Measurements from ENCODE around the gene SLF1. TPM values are rescaled to one million over a fixed set of nuclear protein-coding genes. Genes with fewer than 3 reads are reported as not detected.

The SLF1 gene
- total and polyA plus RNA-seq, 4 experiments from 2014 or later: 4.3 to 16.5 (median 13.2) TPM

GRCh38 chr5:94740286-94740685, 121.8 kb downstream of the SLF1 start:
- Mint-ChIP-seq H3K4me1 (no peaks in the 10 kb centered on the region), H3K27ac (no peak overlapping the region), H3K4me3 (no peak overlapping the region), H3K27me3 (peaks cover 0 to 3% of the 10 kb centered on the region in 2 donors), H3K36me3 (no peaks in the 10 kb centered on the region), H3K9me3 (no peaks in the 10 kb centered on the region)
- H3K36me3 ChIP-seq (ENCODE audit: insufficient read depth, low read length): no peaks in the 10 kb centered on the region
- intact Hi-C loops (cut with micrococcal nuclease): no loop called here
- POLR2A ChIA-PET (ENCODE audit: partially characterized antibody): no interaction called here
- H3K27me3 ChIP-seq (ENCODE audit: insufficient read depth, low read length): no peaks in the 10 kb centered on the region
- no peak for DNase-seq
- H3K4me3 ChIP-seq (ENCODE audit: low read length in 2 of 2): no peak overlapping the region
- no peak overlapping the region for H3K27ac ChIP-seq (ENCODE audit: low read depth, low read length)
- CTCF ChIA-PET (ENCODE audit: partially characterized antibody): no interaction called here
- no peaks in the 10 kb centered on the region for H3K9me3 ChIP-seq (ENCODE audit: control insufficient read depth in 1 of 2, low read length in 2 of 2)
- no peaks in the 10 kb centered on the region for H3K4me1 ChIP-seq (ENCODE audit: insufficient read depth, low read length)

GRCh38 chr5:94742852-94743251, 124.4 kb downstream of the SLF1 start:
- POLR2A ChIA-PET (ENCODE audit: partially characterized antibody): no interaction called here
- H3K27me3 Mint-ChIP-seq: peaks cover 0 to 3% of the 10 kb centered on the region in 2 donors

GRCh38 chr5:94744906-94745305, 126.4 kb downstream of the SLF1 start:
- H3K4me3 Mint-ChIP-seq: no peak overlapping the region
- Histone ChIP-seq H3K36me3 (ENCODE audit: insufficient read depth, low read length) (no peaks in the 10 kb centered on the region), H3K27me3 (ENCODE audit: insufficient read depth, low read length) (no peaks in the 10 kb centered on the region), H3K4me3 (ENCODE audit: low read length in 2 of 2) (no peak overlapping the region), H3K4me1 (ENCODE audit: insufficient read depth, low read length) (no peaks in the 10 kb centered on the region), H3K9me3 (ENCODE audit: control insufficient read depth in 1 of 2, low read length in 2 of 2) (no peaks in the 10 kb centered on the region), H3K27ac (ENCODE audit: low read depth, low read length) (no peak overlapping the region)
- no peaks in the 10 kb centered on the region for H3K36me3 Mint-ChIP-seq
- intact Hi-C loops (cut with micrococcal nuclease): no loop called here
- DNase-seq: no peak
- ChIA-PET POLR2A (ENCODE audit: partially characterized antibody) (no interaction called here), CTCF (ENCODE audit: partially characterized antibody) (interaction anchor here (1.0 kb wide), 1 partner anchor 220 kb away, joined by 3 read pairs; no protein-coding TSS in a partner anchor)
- H3K9me3 Mint-ChIP-seq: no peaks in the 10 kb centered on the region
- H3K27ac Mint-ChIP-seq: no peak overlapping the region
- peaks cover 0 to 3% of the 10 kb centered on the region in 2 donors for H3K27me3 Mint-ChIP-seq
- H3K4me1 Mint-ChIP-seq: no peaks in the 10 kb centered on the region

More at GRCh38 chr5:94742852-94743251, 124.4 kb downstream of the SLF1 start:
- no peak for DNase-seq
- H3K9me3 Mint-ChIP-seq: no peaks in the 10 kb centered on the region
- H3K4me1 Mint-ChIP-seq: no peaks in the 10 kb centered on the region
- H3K36me3 Mint-ChIP-seq: no peaks in the 10 kb centered on the region
- Histone ChIP-seq H3K4me3 (ENCODE audit: low read length in 2 of 2) (no peak overlapping the region), H3K27ac (ENCODE audit: low read depth, low read length) (no peak overlapping the region), H3K27me3 (ENCODE audit: insufficient read depth, low read length) (no peaks in the 10 kb centered on the region), H3K9me3 (ENCODE audit: control insufficient read depth in 1 of 2, low read length in 2 of 2) (no peaks in the 10 kb centered on the region), H3K36me3 (ENCODE audit: insufficient read depth, low read length) (no peaks in the 10 kb centered on the region), H3K4me1 (ENCODE audit: insufficient read depth, low read length) (no peaks in the 10 kb centered on the region)
- no peak overlapping the region for H3K27ac Mint-ChIP-seq
- intact Hi-C loops (cut with micrococcal nuclease): no loop called here
- H3K4me3 Mint-ChIP-seq: no peak overlapping the region
- CTCF ChIA-PET (ENCODE audit: partially characterized antibody): interaction anchor here (1.0 kb wide), 1 partner anchor 20 kb away, joined by 3 read pairs; no protein-coding TSS in a partner anchor

GRCh38 chr5:94745786-94746730, 127.6 kb downstream of the SLF1 start:
- intact Hi-C loops (cut with micrococcal nuclease): no loop called here
- Mint-ChIP-seq H3K36me3 (no peaks in the 10 kb centered on the region), H3K9me3 (no peaks in the 10 kb centered on the region), H3K27ac (no peak overlapping the region), H3K4me1 (no peaks in the 10 kb centered on the region), H3K27me3 (peaks cover 0 to 3% of the 10 kb centered on the region in 2 donors), H3K4me3 (no peak overlapping the region)
- H3K4me1 ChIP-seq (ENCODE audit: insufficient read depth, low read length): no peaks in the 10 kb centered on the region
- H3K4me3 ChIP-seq (ENCODE audit: low read length in 2 of 2): no peak overlapping the region
- no peaks in the 10 kb centered on the region for H3K36me3 ChIP-seq (ENCODE audit: insufficient read depth, low read length)
- H3K27me3 ChIP-seq (ENCODE audit: insufficient read depth, low read length): no peaks in the 10 kb centered on the region
- ChIA-PET CTCF (ENCODE audit: partially characterized antibody) (interaction anchor here (1.0 to 2.4 kb wide), 2 partner anchors 8 to 221 kb away, joined by 3 to 8 read pairs; no protein-coding TSS in a partner anchor), POLR2A (ENCODE audit: partially characterized antibody) (no interaction called here)
- no peak for DNase-seq
- no peaks in the 10 kb centered on the region for H3K9me3 ChIP-seq (ENCODE audit: control insufficient read depth in 1 of 2, low read length in 2 of 2)
- no peak overlapping the region for H3K27ac ChIP-seq (ENCODE audit: low read depth, low read length)

GRCh38 chr5:94746731-94747124, 128.3 kb downstream of the SLF1 start:
- Histone ChIP-seq H3K27ac (ENCODE audit: low read depth, low read length) (no peak overlapping the region), H3K4me1 (ENCODE audit: insufficient read depth, low read length) (no peaks in the 10 kb centered on the region), H3K9me3 (ENCODE audit: control insufficient read depth in 1 of 2, low read length in 2 of 2) (no peaks in the 10 kb centered on the region), H3K36me3 (ENCODE audit: insufficient read depth, low read length) (no peaks in the 10 kb centered on the region), H3K4me3 (ENCODE audit: low read length in 2 of 2) (no peak overlapping the region), H3K27me3 (ENCODE audit: insufficient read depth, low read length) (no peaks in the 10 kb centered on the region)
- no peak overlapping the region for H3K4me3 Mint-ChIP-seq
- ChIA-PET CTCF (ENCODE audit: partially characterized antibody) (interaction anchor here (2.4 kb wide), 1 partner anchor 9 kb away, joined by 8 read pairs; no protein-coding TSS in a partner anchor), POLR2A (ENCODE audit: partially characterized antibody) (no interaction called here)
- H3K27ac Mint-ChIP-seq: no peak overlapping the region
- H3K9me3 Mint-ChIP-seq: no peaks in the 10 kb centered on the region
- no peaks in the 10 kb centered on the region for H3K4me1 Mint-ChIP-seq
- intact Hi-C loops (cut with micrococcal nuclease): no loop called here
- DNase-seq: no peak
- no peaks in the 10 kb centered on the region for H3K36me3 Mint-ChIP-seq
- peaks cover 0 to 3% of the 10 kb centered on the region in 2 donors for H3K27me3 Mint-ChIP-seq

Other genes with a start within 250 kb of the SLF1 start
- 1 to 10 TPM; 2.1 to 2.2 TPM for gene KIAA0825, start 65 bp upstream of the SLF1 start, total RNA-seq
- gene KIAA0825, start 65 bp upstream of the SLF1 start, polyA plus RNA-seq: 1 to 10 TPM; 1.5 to 2.0 TPM